Measurements from ENCODE around the gene SFMBT1. TPM values are rescaled to one million over a fixed set of nuclear protein-coding genes. Genes with fewer than 3 reads are reported as not detected.

Gene SFMBT1
- total and polyA plus RNA-seq, 9 of the 15 experiments (the other 6 are each of a cell fraction or from before 2014, with no cell fraction given), result 0.76 to 6.6 (median 3.6) TPM

DNA sequence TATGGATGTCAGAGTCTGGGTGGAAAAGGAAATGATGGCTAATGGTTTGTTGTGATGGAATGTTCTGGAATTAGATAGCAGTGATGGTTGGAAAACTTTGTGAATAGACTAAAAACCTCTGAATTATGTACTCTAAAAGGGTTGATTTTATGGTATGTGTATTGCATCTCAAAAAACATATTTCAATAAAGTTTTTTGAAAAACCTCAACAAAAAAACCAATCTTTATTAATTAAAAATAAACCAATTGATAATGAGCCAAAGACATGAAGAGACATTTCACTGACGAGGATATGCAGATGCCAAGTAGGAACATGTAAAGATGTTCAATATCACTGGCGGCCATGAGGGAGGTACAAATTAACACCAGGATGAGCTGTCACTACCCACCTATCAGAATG lies 78.5 kb downstream of the SFMBT1 start:
- in situ Hi-C loops (cut with MboI) (no loop called here), intact Hi-C loops (cut with micrococcal nuclease) (no loop called here)
- Histone ChIP-seq H3K9me3 (replicated peaks; ENCODE audit: control insufficient read depth, insufficient read depth, low read depth, low read length) (no peaks in the 10 kb centered on the region), H3K27me3 (ENCODE audit: control insufficient read depth in 2 of 2, insufficient read depth in 2 of 2, low read length in 2 of 2) (no peaks in the 10 kb centered on the region), H3K4me2 (ENCODE audit: insufficient read depth, low read length) (no peak overlapping the region), H2AFZ (ENCODE audit: low read depth, low read length) (no peak overlapping the region), H3K4me1 (replicated peaks in 1 of 2; ENCODE audit: control insufficient read depth in 2 of 2, insufficient read depth in 2 of 2, low read length in 2 of 2) (no peaks in the 10 kb centered on the region), H3K27ac (ENCODE audit: extremely low read depth, low read depth, low read length) (no peak overlapping the region), H3K4me3 (no peak overlapping the region), H4K20me1 (replicated peaks; ENCODE audit: control insufficient read depth, insufficient read depth, low read length) (no peaks in the 10 kb centered on the region), H3K79me2 (ENCODE audit: control insufficient read depth, insufficient read depth, low read length) (no peaks in the 10 kb centered on the region), H3K9me1 (ENCODE audit: control insufficient read depth, insufficient read depth, low read length) (no peaks in the 10 kb centered on the region), H3K9ac (ENCODE audit: insufficient read depth in 1 of 2, low read depth in 2 of 2, low read length in 2 of 2) (no peak overlapping the region), H3K36me3 (ENCODE audit: control insufficient read depth, insufficient read depth, low read length) (no peaks in the 10 kb centered on the region)
- ATAC-seq (no peak), FAIRE-seq (peak; percentile 19), DNase-seq (ENCODE audit: extremely low read depth in 1 of 4, low spot score in 3 of 4) (no peak)
- TF ChIP-seq KLF16 (IDR thresholded peaks at IDR 0.05), result no peak
- no peak for TF ChIP-seq ZNF551 (CRISPR knock-in tag; IDR thresholded peaks at IDR 0.05)
- no peak for TF ChIP-seq ZNF717 (CRISPR knock-in tag; IDR thresholded peaks at IDR 0.05)
- TF ChIP-seq, protein P1, sequence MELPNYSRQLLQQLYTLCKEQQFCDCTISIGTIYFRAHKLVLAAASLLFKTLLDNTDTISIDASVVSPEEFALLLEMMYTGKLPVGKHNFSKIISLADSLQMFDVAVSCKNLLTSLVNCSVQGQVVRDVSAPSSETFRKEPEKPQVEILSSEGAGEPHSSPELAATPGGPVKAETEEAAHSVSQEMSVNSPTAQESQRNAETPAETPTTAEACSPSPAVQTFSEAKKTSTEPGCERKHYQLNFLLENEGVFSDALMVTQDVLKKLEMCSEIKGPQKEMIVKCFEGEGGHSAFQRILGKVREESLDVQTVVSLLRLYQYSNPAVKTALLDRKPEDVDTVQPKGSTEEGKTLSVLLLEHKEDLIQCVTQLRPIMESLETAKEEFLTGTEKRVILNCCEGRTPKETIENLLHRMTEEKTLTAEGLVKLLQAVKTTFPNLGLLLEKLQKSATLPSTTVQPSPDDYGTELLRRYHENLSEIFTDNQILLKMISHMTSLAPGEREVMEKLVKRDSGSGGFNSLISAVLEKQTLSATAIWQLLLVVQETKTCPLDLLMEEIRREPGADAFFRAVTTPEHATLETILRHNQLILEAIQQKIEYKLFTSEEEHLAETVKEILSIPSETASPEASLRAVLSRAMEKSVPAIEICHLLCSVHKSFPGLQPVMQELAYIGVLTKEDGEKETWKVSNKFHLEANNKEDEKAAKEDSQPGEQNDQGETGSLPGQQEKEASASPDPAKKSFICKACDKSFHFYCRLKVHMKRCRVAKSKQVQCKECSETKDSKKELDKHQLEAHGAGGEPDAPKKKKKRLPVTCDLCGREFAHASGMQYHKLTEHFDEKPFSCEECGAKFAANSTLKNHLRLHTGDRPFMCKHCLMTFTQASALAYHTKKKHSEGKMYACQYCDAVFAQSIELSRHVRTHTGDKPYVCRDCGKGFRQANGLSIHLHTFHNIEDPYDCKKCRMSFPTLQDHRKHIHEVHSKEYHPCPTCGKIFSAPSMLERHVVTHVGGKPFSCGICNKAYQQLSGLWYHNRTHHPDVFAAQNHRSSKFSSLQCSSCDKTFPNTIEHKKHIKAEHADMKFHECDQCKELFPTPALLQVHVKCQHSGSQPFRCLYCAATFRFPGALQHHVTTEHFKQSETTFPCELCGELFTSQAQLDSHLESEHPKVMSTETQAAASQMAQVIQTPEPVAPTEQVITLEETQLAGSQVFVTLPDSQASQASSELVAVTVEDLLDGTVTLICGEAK (IDR thresholded peaks at IDR 0.05), result peak; percentile 77
- TF ChIP-seq, protein P1 (CRISPR knock-in tag; IDR thresholded peaks at IDR 0.05), result peak; percentile 15; the same call in 1 of the 2 replicates
- no peak for TF ChIP-seq MTA2 (IDR thresholded peaks at IDR 0.05; ENCODE audit: low read depth)
- ChIA-PET CTCF (ENCODE audit: low intra/inter-chr PET ratio) (no interaction called here), POLR2A (no interaction called here)
- WGBS (ENCODE audit: insufficient coverage, low coverage, missing lambda C conversion rate), result 72% methylated on average over 2 of the region's 2 CpGs
- BruUV-seq (replicated peaks), result no TSS peak

Measured in K562 (cell line).